Osteoblast (primary cell): ENCODE measurements around the gene HS3ST3A1. TPM values are rescaled to one million over a fixed set of nuclear protein-coding genes. Genes with fewer than 3 reads are reported as not detected.
"Not testable (repeated sequence)": the region's sequence is repeated elsewhere in the genome, so short reads cannot be mapped to it uniquely, and the experiment has no call there.

Source experiments
- DNase-seq: peaks from one replicate; pipeline ENCODE4 v3.0.0; 2011; ENCODE audit warnings: low spot score, mixed read lengths; ENCODE audit not compliant: insufficient read length; ENCODE audit errors: missing footprints
- H2AFZ ChIP-seq: 2 replicates; pipeline ENCODE4 v1.6.0; 2011; ENCODE audit warnings: mild to moderate bottlenecking, low read length
- H3K27ac ChIP-seq: 2 replicates; pipeline ENCODE4 v1.5.1; 2011; ENCODE audit warnings: mild to moderate bottlenecking, low read depth, low read length, moderate library complexity
- H3K27me3 ChIP-seq: 2 replicates; pipeline ENCODE4 v1.6.0; 2012; ENCODE audit warnings: mild to moderate bottlenecking, control low read depth, inconsistent platforms, low read length, moderate library complexity; ENCODE audit not compliant: insufficient read depth
- H3K36me3 ChIP-seq: 2 replicates; pipeline ENCODE4 v1.5.1; 2011; ENCODE audit warnings: mild to moderate bottlenecking, low read length, control low read depth, moderate library complexity; ENCODE audit not compliant: insufficient read depth
- H3K4me1 ChIP-seq: 2 replicates; pipeline ENCODE4 v1.5.1; 2011; ENCODE audit warnings: mild to moderate bottlenecking, low read length, control low read depth, moderate library complexity; ENCODE audit not compliant: insufficient read depth
- H3K4me2 ChIP-seq: 2 replicates; pipeline ENCODE4 v1.6.0; 2011; ENCODE audit warnings: mild to moderate bottlenecking, low read length; ENCODE audit not compliant: insufficient read depth
- H3K4me3 ChIP-seq: fragments of 200-600 bp; sonication (generic); 3 replicates; pipeline ENCODE4 v1.5.1; 2012; ENCODE audit warnings: mild to moderate bottlenecking, low read length, inconsistent platforms; ENCODE audit not compliant: insufficient read depth
- H3K79me2 ChIP-seq: 2 replicates; pipeline ENCODE4 v1.6.0; 2012; ENCODE audit warnings: mild to moderate bottlenecking, low read length, control low read depth, inconsistent platforms; ENCODE audit not compliant: insufficient read depth
- H3K9me3 ChIP-seq: 2 replicates; pipeline ENCODE4 v1.5.1; 2011; ENCODE audit warnings: low read depth, low read length, control low read depth
- H4K20me1 ChIP-seq: 2 replicates; pipeline ENCODE4 v1.6.0; 2012; ENCODE audit warnings: mild to moderate bottlenecking, low read length, control low read depth; ENCODE audit not compliant: insufficient read depth
- total RNA-seq: library from RNA; depleted of rRNA; stranded (reverse); fragments of >200 nt; gene quantifications from 2 replicates; pipeline ENCODE4 v1.2.3, GENCODE V29; 2012
- TF ChIP-seq, protein P1 (sequence below): IDR thresholded peaks from 2 replicates; pipeline ENCODE4 v1.5.1; 2011; ENCODE audit warnings: mild to moderate bottlenecking, low read depth, low read length, moderate library complexity; ENCODE audit errors: extremely low read depth

The HS3ST3A1 gene
- total RNA-seq, 1 donor, result 8.3 TPM

- Histone ChIP-seq H3K27ac (no peak overlapping the region), H3K4me2 (no peak overlapping the region), H3K4me3 (no peak overlapping the region), H3K9me3 (no peaks in the 10 kb centered on the region), H4K20me1 (no peaks in the 10 kb centered on the region), H3K36me3 (no peaks in the 10 kb centered on the region), H3K27me3 (no peaks in the 10 kb centered on the region), H3K79me2 (peaks cover 41% of the 10 kb centered on the region), H3K4me1 (no peaks in the 10 kb centered on the region), H2AFZ (no peak overlapping the region)
- TF ChIP-seq, protein P1, sequence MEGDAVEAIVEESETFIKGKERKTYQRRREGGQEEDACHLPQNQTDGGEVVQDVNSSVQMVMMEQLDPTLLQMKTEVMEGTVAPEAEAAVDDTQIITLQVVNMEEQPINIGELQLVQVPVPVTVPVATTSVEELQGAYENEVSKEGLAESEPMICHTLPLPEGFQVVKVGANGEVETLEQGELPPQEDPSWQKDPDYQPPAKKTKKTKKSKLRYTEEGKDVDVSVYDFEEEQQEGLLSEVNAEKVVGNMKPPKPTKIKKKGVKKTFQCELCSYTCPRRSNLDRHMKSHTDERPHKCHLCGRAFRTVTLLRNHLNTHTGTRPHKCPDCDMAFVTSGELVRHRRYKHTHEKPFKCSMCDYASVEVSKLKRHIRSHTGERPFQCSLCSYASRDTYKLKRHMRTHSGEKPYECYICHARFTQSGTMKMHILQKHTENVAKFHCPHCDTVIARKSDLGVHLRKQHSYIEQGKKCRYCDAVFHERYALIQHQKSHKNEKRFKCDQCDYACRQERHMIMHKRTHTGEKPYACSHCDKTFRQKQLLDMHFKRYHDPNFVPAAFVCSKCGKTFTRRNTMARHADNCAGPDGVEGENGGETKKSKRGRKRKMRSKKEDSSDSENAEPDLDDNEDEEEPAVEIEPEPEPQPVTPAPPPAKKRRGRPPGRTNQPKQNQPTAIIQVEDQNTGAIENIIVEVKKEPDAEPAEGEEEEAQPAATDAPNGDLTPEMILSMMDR, result no peak
- DNase-seq, result no peak
These were observed 100.8 kb downstream of the HS3ST3A1 start for GRCh38 chr17:13500947-13501346.

- Histone ChIP-seq H3K9me3 (no peaks in the 10 kb centered on the region), H3K27ac (no peak overlapping the region), H2AFZ (no peak overlapping the region), H3K4me1 (no peaks in the 10 kb centered on the region), H3K79me2 (peaks cover 26% of the 10 kb centered on the region), H3K36me3 (no peaks in the 10 kb centered on the region), H3K27me3 (no peaks in the 10 kb centered on the region), H4K20me1 (no peaks in the 10 kb centered on the region), H3K4me3 (no peak overlapping the region), H3K4me2 (no peak overlapping the region)
- TF ChIP-seq, protein P1, result no peak
- no peak for DNase-seq
These were observed 103.5 kb downstream of the HS3ST3A1 start for GRCh38 chr17:13498184-13498583.

- H3K4me3 ChIP-seq, H3K27me3 ChIP-seq, H3K4me2 ChIP-seq, H3K9me3 ChIP-seq, H3K27ac ChIP-seq, H3K36me3 ChIP-seq, H4K20me1 ChIP-seq, DNase-seq, H3K4me1 ChIP-seq, H2AFZ ChIP-seq: not testable (repeated sequence)
- H3K79me2 ChIP-seq, result peaks cover 17% of the 10 kb centered on the region
These were observed 105.1 kb downstream of the HS3ST3A1 start for GRCh38 chr17:13496553-13497056.

GRCh38 chr17:13495423-13495822 is 106.3 kb downstream of the HS3ST3A1 start:
- no peak overlapping the region for H2AFZ ChIP-seq
- DNase-seq, result no peak
- H3K4me3 ChIP-seq, result no peak overlapping the region
- no peak overlapping the region for H3K4me2 ChIP-seq
- H3K79me2 ChIP-seq, result peaks cover 11% of the 10 kb centered on the region
- H3K36me3 ChIP-seq, result no peaks in the 10 kb centered on the region
- no peaks in the 10 kb centered on the region for H3K27me3 ChIP-seq
- TF ChIP-seq, protein P1, result no peak
- H3K4me1 ChIP-seq, result peaks cover 7% of the 10 kb centered on the region
- H3K27ac ChIP-seq, result no peak overlapping the region
- H4K20me1 ChIP-seq, result no peaks in the 10 kb centered on the region
- H3K9me3 ChIP-seq, result no peaks in the 10 kb centered on the region
